NCI-H748 treated with DMSO at 0.1 percent for 48 hours (cell line): ENCODE measurements around the gene OR6P1.

Source experiments
- DNase-seq: peaks from one replicate; lab custom pipeline; 2025; lab: John Stamatoyannopoulos, UW

The OR6P1 gene, protein sequence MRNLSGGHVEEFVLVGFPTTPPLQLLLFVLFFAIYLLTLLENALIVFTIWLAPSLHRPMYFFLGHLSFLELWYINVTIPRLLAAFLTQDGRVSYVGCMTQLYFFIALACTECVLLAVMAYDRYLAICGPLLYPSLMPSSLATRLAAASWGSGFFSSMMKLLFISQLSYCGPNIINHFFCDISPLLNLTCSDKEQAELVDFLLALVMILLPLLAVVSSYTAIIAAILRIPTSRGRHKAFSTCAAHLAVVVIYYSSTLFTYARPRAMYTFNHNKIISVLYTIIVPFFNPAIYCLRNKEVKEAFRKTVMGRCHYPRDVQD

DNA sequence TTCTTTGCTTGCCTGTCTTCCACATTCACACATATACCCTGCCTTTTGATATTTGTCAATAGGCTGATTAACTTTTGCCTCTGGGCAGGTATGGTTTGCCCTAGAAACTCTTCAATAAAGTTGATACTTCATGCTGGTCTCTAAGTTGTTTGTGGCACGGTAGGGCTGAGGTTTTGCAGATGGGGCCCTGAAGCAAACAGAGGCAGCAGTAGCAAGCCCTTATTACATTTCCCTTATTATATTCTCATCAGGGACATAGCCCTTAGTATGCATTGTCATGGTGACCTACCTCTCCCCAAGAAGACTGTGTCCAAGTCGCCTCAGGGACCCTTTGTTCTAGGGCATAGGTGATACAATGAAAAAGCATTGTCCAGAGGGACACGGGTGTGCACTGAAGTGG lies at the start of gene OR6P1:
Gene OR6P1 (minus strand): TSS at position 101 of the 400 bp plus-strand sequence. CDS start 6,976 bp downstream, outside the sequence.
- no peak for DNase-seq

DNA sequence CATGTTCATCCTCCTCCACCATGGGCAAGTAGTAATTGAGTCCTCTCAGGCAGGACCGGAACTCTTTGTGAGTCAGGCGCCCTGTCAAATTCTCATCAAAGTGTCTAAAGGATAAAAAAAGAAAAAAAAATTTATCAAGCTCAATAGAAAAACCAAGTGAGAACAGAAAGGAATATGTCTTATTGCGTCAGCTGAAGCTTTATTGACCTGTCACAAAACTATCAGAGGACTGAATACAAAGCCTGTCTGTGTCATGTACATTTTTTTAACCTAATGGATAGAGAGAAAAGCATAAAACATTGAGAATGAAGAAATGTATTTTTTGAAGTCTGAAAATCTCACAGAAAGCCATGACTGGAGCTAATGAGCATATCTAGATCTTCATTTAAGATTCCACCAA lies 43.4 kb upstream of the OR6P1 start:
- DNase-seq = no peak

DNA sequence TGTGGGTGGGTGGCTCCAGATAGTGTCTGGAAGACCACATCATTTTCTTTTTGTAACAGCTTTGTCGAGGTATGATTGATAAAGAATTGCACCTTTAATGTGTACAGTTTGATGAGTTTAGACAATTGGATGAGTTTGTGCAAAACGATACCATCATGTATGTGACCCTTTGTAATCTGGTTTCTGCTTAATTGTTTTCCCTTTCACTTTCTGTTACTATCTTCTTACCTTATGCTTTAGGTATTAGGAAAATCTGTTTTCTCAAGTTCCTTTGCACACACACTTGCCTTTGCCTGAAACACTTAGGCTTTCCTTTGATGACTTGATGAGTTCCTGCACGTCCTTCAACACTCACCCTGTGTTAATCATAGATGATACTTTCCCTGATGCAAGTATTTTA lies 41.5 kb upstream of the OR6P1 start:
- no peak for DNase-seq

DNA sequence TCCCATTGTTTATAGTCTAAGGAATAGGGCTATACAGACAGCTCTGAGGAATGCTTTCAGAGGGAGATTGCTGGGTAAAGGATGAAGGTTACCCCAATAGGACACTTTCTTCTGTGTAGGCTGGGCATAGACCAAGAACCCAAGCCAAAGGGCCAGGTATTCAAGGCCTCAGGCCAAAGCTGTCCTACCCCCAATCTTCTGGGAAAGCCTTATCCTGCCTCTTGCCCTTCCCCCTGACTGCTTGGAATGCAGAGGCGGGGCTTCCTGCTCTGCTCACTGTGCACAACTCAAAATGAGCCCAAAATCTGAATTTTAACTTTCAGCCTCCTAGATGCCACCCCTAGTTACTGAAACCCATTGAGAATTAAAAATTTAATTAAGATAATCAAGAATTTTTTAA lies 36.9 kb upstream of the OR6P1 start:
- no peak for DNase-seq

DNA sequence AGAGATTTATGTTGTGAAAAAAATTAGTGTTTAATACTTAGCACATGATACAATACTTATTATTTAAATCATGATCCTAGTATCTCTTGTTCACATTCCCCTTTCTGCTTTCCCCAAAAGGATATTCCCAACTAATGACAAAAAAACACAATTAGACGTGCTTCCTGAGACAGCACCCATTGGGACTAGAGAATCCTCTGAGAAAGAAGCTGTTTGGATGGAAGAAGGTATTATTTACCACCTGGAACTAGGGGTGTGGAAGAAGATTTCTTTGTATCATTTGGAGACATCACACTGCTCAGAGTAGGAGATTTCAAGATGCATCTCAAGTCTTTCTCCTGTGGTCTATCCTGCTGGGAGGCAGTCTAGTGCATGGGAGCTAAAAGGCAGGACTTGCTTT lies 34.6 kb upstream of the OR6P1 start, which contains the start of gene OR10Z1:
Gene OR10Z1 (plus strand): TSS at position 301 of the 400 bp plus-strand sequence. CDS start 1,171 bp downstream, outside the sequence.
- no peak for DNase-seq

DNA sequence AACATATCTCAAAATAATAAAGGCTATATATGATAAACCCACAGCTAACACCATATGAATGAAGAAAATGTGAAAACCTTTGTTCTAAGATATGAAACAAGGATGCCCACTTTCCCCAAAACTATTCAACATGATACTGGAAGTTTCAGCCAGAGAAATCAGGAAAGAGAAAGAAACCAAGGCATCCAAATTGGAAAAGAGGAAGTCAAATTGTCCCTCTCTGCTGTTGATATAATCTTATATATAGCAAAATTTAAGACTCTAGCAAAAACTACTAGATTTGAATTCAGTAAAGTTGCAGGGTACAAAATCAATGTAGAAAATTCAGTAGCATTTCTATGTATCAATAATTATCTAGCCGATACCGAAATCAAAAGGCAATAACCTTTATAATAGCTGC lies 30.4 kb upstream of the OR6P1 start:
- DNase-seq = no peak

DNA sequence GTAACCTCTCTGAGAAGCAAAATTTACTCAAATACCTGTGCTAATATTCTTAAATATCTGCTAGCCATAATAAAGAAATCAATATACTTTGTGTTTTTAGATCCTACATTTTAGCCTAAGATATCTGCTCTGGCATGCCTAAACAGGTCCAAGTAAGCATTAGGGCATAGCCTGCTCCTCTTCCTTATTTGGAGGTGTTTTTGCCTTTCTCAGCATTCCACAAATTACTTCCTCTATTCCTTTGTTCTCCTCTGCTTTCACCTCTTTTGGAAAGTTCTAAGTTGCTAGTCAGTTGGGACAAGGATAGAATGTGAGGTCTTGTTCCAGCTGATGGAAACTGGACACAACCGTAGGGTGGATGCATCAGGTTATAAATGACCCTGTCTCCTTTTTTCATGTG lies 16.6 kb upstream of the OR6P1 start:
- no peak for DNase-seq

DNA sequence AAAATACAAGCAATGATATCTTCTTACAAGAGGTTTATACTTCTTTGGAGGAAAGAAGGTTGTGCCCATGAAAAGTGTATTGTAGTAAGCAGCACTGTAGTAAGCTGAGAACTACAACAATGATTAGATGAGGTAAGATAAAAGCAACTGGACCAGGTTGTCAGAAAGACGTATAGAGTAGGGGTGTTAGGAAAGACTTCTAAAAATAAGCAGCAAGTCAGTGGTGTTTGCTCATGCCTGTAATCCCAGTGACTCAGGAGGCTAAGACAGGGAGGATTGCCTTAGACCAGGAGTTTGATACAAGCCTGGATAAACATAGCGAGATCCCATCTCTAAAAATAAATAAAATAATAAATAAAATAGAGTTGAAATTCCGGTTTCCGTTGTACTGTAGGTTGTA lies 13.6 kb upstream of the OR6P1 start:
- DNase-seq = no peak

DNA sequence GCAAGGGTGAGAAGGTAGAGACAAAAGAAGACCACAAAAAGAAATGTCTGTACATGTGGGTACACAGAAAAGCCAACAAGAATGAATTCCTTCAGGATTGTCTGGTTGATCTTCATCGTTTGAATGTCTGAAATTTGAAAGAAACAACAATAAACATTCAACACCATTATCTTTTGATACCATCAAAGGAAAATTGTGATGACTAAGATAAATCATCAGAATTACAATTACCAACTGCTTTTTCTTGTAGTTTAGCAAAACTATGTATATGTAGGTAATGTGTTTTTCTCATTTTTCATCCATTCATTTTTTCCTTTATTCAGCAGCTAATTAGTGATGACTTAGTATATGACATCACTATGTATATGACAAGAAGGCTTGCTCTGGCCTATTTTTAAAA lies 9.4 kb upstream of the OR6P1 start, which contains the start of gene OR10X1:
Gene OR10X1 (minus strand): TSS at position 167 of the 400 bp plus-strand sequence. CDS start 0 bp downstream, at position 167.
- no peak for DNase-seq

DNA sequence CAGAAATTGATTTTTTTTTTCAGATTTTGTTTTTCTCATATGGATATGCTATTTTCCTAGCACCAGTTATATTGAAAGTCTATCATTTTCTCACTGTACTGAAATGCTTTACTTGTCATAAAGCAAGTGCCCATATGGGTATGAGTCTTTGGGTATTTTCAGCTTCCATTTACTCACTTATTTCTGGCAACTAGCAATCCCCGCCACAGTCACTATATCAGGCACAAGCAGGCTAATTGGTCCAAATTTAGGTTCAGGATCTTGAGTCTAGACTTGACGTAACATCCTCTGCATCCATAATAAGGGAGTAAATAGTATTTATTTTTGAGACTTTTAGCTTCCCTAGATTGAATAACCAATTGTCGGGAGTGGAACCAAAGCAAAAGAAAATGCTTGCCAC lies 7.2 kb upstream of the OR6P1 start:
- no peak for DNase-seq

DNA sequence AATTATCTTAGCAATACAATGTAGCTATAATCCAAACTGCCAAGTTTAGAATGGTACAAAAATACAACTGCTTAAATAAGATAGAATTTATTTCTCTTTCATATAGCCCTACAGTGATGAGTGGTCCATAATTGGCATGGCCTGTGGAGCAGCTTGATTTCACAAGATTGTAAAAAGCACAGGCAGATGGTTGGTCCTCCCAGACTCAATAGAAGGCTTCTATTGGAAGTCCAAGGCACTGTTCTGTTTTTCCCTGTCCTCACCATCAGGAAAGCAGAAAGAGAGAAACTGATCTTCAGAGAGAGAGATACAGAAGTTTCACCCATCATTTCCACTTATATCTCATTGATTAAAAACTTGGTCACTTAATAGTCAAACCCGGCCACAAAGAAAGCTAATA lies 1.8 kb upstream of the OR6P1 start:
- no peak for DNase-seq

DNA sequence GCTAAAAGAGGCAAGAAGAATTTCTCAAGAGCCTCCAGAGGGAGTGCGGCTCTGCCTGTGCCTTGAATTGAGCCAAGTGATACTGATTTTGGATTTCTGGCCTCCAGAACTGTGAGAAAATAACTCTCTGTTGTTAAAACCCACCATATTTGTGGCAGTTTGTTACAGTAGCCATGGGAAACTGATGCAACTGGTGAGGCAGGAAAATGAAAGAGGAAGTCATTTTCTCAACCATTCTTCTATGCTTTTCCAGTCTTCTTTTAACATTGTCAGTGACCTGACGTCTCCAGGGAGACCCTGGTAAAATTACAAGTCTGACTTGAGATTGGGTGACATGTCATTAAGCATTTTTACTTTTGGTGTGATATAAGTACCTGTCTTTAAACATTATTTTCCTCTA lies 5.8 kb downstream of the OR6P1 start:
- DNase-seq = no peak

DNA sequence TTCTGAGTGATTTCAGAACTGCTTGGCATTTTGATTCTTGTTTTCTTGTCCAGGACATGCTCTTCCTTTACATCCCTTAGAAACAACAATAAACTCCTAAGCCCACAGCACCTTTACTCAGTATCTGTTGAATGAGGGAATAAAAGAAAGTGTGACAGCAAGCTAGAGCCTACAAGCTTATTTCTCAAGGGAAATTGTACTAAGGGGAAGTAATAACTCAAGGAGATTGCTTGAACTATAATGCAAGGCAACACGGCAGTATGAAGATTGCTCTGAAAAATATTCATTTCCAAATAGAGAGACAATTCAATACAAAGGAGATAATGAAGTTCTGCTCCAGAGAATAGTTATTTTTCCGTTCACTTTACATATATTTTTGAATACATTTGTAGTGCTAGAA lies 6.5 kb downstream of the OR6P1 start:
- no peak for DNase-seq

DNA sequence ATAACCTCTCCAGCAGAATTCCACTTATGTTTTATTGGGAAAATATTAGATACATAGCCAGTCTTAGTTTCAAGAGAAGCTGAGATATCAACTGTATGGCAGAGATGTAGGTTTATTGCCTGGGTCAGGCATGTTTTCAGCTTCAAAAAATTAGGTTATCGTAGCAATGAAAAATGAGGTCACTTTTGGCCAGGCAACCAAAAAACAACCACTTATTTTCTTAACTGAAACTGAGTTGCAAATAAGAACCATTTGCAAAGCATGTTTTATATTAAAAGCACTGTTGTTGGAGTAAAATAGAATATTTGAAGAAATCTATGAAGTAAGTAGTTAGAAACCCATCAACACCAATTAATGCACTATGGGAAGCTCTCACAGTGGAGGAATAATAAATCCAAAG lies 10.7 kb downstream of the OR6P1 start:
- DNase-seq = no peak

DNA sequence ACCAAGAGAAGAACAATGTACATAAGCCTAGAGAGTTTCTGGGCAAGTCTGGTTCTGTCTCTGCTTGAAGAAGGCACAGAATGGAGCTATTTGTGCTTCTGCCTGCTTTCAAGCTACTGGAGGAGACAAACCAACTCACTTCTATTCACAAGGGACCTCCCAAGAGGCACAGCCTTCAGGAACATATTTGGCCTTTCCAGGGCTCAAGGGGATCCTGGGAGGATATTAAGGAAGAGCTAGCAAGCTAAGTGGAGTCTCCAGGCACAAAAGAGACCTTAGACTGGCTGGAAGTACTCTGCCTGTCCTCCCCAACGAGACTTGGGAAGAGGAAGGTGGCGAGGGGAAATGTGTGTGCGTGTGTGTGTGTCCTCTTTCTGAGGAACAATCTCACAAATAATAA lies 16.0 kb downstream of the OR6P1 start, which contains the start of gene OR6Y1:
Gene OR6Y1 (minus strand): TSS at position 54 of the 400 bp plus-strand sequence. CDS start 6,300 bp downstream, outside the sequence.
- DNase-seq = no peak

DNA sequence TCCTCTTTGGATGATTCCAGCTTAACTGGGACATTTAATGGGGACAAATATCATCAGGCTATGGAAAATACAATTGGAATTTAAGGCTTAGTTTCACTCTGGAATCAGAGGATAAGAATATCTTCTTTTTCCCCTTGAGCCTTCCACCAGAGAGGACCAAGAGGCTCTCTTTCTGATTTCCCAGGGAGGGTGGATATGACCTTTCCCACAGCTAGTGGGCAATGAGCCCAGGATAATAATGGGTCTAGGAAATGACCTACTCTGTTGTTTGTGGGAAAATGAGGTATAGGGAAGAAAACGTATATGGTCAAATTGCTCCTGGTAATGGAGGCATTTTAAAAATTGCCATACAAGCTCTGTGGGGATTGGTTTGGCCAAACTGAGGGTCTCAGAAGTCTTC lies 18.1 kb downstream of the OR6P1 start:
- no peak for DNase-seq

DNA sequence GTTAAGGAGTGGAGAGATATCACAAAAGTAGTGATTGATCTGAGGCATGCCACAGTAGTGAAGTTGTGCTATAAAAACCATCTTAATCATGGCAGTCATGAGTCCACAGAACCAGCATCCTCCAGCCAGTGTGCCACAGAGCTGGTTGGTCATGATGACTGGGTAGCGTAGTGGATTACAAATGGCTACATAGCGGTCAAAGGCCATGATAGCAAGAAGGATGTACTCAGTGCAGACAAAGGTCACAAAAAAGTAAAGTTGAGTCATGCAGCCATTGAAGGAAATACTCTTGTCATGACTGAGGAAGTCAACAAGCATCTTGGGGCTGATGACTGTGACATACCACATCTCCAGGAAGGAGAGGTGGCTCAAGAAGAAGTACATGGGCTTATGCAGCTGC lies 22.8 kb downstream of the OR6P1 start:
- DNase-seq = no peak

DNA sequence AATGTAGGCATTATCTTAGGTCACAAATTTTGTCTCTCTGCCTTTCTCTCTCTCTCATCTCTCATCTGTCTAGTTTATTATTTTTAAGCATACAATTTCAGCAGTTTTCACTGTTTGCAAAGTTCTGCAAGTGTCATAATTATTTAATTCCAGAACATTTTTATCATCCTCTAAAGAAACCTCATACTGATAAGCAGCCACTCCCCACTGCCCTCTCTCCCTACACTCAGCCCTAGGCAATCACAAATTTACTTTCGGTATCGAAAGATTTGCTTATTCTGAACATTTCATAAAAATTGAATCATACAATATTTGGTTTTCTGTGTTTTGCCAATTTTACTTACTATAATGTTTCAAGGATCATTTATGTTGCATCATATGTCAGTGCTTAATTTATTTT lies 32.8 kb downstream of the OR6P1 start:
- no peak for DNase-seq

DNA sequence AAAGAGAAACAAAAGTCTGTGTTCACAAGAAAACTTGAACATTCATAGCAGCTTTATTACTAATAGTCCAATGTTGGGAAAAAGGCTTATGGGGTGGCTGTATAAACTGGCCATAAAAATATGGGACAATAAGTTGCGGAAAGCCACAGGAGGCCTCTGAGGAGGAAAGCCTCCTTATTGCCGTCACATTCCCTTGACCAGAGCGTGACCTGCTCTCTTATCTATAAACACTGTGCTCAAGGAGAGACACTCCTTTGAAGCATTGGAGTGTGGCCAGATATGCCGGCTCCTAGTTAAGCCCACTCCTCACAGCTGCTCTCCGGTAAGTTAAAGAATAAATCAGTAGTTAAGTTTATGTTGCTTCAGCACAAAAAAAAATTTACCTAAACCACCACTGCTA lies 35.9 kb downstream of the OR6P1 start:
- no peak for DNase-seq

DNA sequence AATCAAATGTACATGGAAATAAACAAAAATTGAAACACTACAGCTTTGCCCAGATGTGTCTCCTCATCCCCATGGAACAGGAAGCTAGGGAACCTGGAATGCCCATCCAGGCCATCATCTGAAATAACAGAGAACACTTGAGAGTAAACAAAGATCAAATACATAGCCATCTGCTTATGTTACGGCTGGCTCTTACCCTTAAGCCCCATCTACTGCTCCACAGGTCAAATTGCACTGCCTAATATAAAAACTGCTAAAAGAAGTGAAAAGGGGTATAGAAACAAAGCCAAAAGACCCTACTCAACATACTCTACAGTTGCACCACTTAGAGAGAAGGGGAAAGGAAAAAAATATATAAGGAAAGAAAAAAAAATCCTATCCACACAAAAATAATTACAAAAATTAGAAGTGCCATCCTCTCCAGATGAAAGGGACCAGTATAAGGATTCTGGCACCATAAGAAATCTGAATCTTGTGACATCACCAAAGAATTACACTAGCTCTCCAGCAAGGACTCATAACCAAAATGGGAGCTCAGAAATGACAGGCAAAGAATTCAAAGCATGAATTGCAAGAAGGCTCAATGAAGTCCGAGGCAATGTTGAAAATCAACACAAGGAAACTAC lies 43.1 kb downstream of the OR6P1 start:
- peak; percentile 8 for DNase-seq

DNA sequence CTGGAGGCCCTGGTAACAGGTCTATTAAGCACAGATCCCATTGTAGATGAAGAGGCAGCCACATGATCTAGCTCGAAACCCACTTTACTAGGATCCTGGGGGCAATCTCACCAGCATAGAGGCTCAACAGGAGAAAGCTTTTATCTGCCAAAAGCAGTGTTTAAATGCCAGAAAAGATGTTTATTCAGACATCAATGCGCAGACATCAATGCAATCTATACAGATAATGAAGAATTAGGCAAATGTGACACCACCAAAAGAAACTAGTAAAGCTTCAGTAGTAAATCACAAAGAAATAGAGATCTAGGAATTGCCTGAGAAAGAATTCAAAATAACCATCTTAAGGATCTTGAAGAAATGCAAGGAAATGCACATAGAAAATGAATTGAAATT lies 48.7 kb downstream of the OR6P1 start:
- no peak for DNase-seq

DNA sequence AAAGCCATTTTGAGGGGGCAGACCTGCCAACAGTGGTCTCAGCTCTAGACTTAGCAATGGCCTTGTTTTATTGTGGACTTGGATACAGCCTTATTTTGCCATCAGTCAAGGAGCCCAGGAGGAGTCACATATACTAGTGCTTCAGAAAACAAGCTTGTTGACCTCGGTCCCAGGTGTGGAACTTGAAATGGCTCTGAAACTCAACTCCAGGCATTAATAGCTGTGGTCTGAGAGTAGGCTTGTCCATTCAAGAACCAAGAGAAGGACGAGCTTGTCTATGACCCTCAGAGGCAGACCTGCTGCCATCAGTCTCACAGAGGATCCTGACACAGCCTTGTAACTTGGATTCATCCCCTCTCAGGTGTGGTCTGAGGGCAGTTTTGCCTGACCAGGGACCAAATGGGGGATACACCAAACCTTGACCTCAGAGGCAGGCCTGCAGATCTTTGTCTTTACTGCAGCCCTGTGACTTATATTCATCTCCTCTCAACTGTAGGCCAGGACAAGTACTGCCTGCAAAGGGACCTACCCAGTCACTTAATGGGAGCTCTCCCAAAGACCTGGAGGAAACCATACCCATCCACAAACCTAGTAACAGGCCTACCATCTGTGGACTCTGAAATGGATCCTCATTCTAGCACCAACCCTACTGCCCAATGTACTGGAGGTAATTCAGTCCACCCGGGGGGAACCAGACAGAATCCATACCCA lies 49.3 kb downstream of the OR6P1 start:
- no peak for DNase-seq

DNA sequence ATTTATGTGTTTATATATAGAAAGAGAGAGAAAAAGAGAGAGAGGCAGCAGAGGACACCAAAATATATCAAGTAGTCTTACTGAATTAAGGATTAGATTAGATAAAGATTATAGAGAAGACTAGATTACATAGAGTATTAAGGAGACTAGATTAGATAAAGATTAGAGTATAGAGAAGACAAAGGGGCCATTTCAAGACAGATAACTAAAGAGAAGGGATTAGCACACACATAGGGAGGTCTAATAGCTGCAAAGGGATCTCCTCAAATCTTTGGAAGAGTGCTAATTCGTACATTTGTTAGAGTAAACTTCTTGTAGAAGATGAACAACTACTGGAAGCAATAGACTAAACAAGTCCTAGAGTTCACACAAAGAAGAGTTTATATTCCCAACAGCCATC lies 50.4 kb downstream of the OR6P1 start:
- no peak for DNase-seq
